CD14-positive monocyte (primary cell): Measurements from ENCODE around the gene FAM90A26. TPM values are rescaled to one million over a fixed set of nuclear protein-coding genes. Genes with fewer than 3 reads are reported as not detected.
"Not testable (repeated sequence)": the region's sequence is repeated elsewhere in the genome, so short reads cannot be mapped to it uniquely, and the experiment has no call there.

Experiments used
- DNase-seq, 3 donors: peaks; one replicate each; pipeline ENCODE4 v3.0.0-alpha.2; 2011 to 2022
- H2AFZ ChIP-seq: 2 replicates; pipeline ENCODE4 v1.6.0; 2012; ENCODE audit warnings: mild to moderate bottlenecking, low read depth, low read length, inconsistent platforms; ENCODE audit not compliant: insufficient read depth, poor library complexity, severe bottlenecking
- H3K27ac ChIP-seq, 2 donors: 1 replicate in 1 of 2; 2 replicates in 1 of 2; pipeline ENCODE4 v1.5.1; 2012 to 2013; ENCODE audit warnings: low read length in 2 of 2, control low read depth in 1 of 2, inconsistent platforms in 1 of 2, low read depth in 1 of 2, mild to moderate bottlenecking in 1 of 2
- H3K27me3 ChIP-seq, 2 donors: one replicate each; pipeline versions ENCODE4 v1.6.0 to v1.6.1; 2011 to 2013; ENCODE audit warnings: low read length in 2 of 2; ENCODE audit not compliant: control insufficient read depth in 2 of 2, insufficient read depth in 2 of 2
- H3K36me3 ChIP-seq, 2 donors: replicated peaks in 1 of 2; 1 replicate in 1 of 2; 2 replicates in 1 of 2; pipeline versions ENCODE4 v1.5.1 to v1.6.1; 2012 to 2013; ENCODE audit warnings: low read length in 2 of 2, control low read depth in 1 of 2, inconsistent platforms in 1 of 2, mild to moderate bottlenecking in 1 of 2; ENCODE audit not compliant: insufficient read depth in 2 of 2, control insufficient read depth in 1 of 2
- H3K4me1 ChIP-seq, 2 donors: 1 replicate in 1 of 2; 2 replicates in 1 of 2; pipeline versions ENCODE4 v1.5.1 to v1.6.1; 2012 to 2013; ENCODE audit warnings: low read length in 2 of 2, control low read depth in 1 of 2, inconsistent platforms in 1 of 2, mild to moderate bottlenecking in 1 of 2, moderate library complexity in 1 of 2; ENCODE audit not compliant: insufficient read depth in 2 of 2, control insufficient read depth in 1 of 2
- H3K4me2 ChIP-seq: replicated peaks from 2 replicates; pipeline ENCODE3; 2012; ENCODE audit warnings: low read length, moderate library complexity, mild to moderate bottlenecking; ENCODE audit not compliant: poor library complexity, severe bottlenecking; ENCODE audit errors: extremely low read depth
- H3K4me3 ChIP-seq, 3 experiments: fragments of 200-600 bp in 1 of 3; sonication (generic) in 1 of 3; replicated peaks in 1 of 3; 1 replicate in 2 of 3; 2 replicates in 1 of 3; pipeline ENCODE4 v1.5.1; 2011 to 2013; ENCODE audit warnings: low read length in 3 of 3, mild to moderate bottlenecking in 3 of 3, control low read depth in 2 of 3, low read depth in 2 of 3, inconsistent platforms in 1 of 3, moderate library complexity in 1 of 3
- H3K79me2 ChIP-seq: 2 replicates; pipeline ENCODE4 v1.6.0; 2012; ENCODE audit warnings: mild to moderate bottlenecking, control low read depth, inconsistent platforms, low read length, moderate library complexity; ENCODE audit not compliant: insufficient read depth
- H3K9ac ChIP-seq: 2 replicates; pipeline ENCODE4 v1.6.0; 2017; ENCODE audit warnings: low read length, mild to moderate bottlenecking; ENCODE audit not compliant: insufficient read depth, poor library complexity, severe bottlenecking
- H3K9me3 ChIP-seq, 2 donors: replicated peaks in 1 of 2; 1 replicate in 1 of 2; 2 replicates in 1 of 2; pipeline versions ENCODE4 v1.5.1 to v1.6.1; 2012 to 2013; ENCODE audit warnings: low read length in 2 of 2, control low read depth in 1 of 2; ENCODE audit not compliant: control insufficient read depth in 1 of 2, insufficient read depth in 1 of 2
- H4K20me1 ChIP-seq: 2 replicates; pipeline ENCODE4 v1.6.0; 2012; ENCODE audit warnings: mild to moderate bottlenecking, low read length, control low read depth, moderate library complexity; ENCODE audit not compliant: insufficient read depth
- H3K27ac Mint-ChIP-seq, 7 donors: one replicate each; pipeline ENCODE4 v1.8.0; 2020; ENCODE audit warnings: mild to moderate bottlenecking in 7 of 7, mixed read lengths in 7 of 7, moderate library complexity in 6 of 7, inconsistent platforms in 2 of 7
- H3K27me3 Mint-ChIP-seq, 3 donors: one replicate each; pipeline ENCODE4 v1.8.0; 2021 to 2022; ENCODE audit warnings: low read depth in 3 of 3, mild to moderate bottlenecking in 3 of 3, mixed read lengths in 3 of 3, moderate library complexity in 3 of 3, inconsistent platforms in 1 of 3
- H3K36me3 Mint-ChIP-seq, 2 donors: one replicate each; pipeline ENCODE4 v1.8.0; 2020; ENCODE audit warnings: mixed read lengths in 2 of 2, inconsistent platforms in 1 of 2, mild to moderate bottlenecking in 1 of 2
- H3K4me1 Mint-ChIP-seq: one replicate; pipeline ENCODE4 v1.8.0; 2020; ENCODE audit warnings: mild to moderate bottlenecking, mixed read lengths
- H3K4me3 Mint-ChIP-seq, 2 donors: one replicate each; pipeline ENCODE4 v1.8.0; 2020; ENCODE audit warnings: mild to moderate bottlenecking in 2 of 2, mixed read lengths in 2 of 2, moderate library complexity in 1 of 2
- H3K9me3 Mint-ChIP-seq, 7 donors: one replicate each; pipeline ENCODE4 v1.8.0; 2020 to 2022; ENCODE audit warnings: mixed read lengths in 7 of 7, mild to moderate bottlenecking in 6 of 7, moderate library complexity in 6 of 7, inconsistent platforms in 2 of 7
- WGBS: methylation state at CpG from one replicate; pipeline ENCODE4 v1.1.5; 2013; ENCODE audit warnings: missing lambda C conversion rate; ENCODE audit not compliant: insufficient coverage; 5-methylcytosine and 5-hydroxymethylcytosine counted together
- intact Hi-C, 2 donors: fragments of 100-400 bp; cut with micrococcal nuclease; formaldehyde crosslinking; loops; one replicate each; pipeline versions ENCODE4 v1.15.0 to v1.15.1; 2023
- polyA plus RNA-seq, 3 donors: library from polyadenylated mRNA; depleted of rRNA in 1 of 3; unstranded in 2 of 3; stranded (reverse) in 1 of 3; fragments of 300-500 nt in 2 of 3; fragments of >200 nt in 1 of 3; fragmentation: Illumina TruSeq in 2 of 3; gene quantifications; 1 replicate in 2 of 3; 2 replicates in 1 of 3; pipeline ENCODE4 v1.2.3, GENCODE V29; 2012 to 2021

The FAM90A26 gene
- polyA plus RNA-seq, 3 donors, result not detected

GRCh38 chr4:9152180-9153007 is 17.8 kb upstream of the FAM90A26 start:
- Histone ChIP-seq H3K27ac (peak overlapping the region; percentile 78 to 89), H3K4me1 (peaks cover 10 to 18% of the 10 kb centered on the region in 2 donors), H3K4me2 (peak overlapping the region; percentile 56), H3K4me3 (peak overlapping the region; percentile 76 to 94 (median 81)), H3K9ac (peak overlapping the region; percentile 63), H2AFZ (peak overlapping the region; percentile 77)
- peak overlapping the region; percentile 99 to 100 (median 99) for H3K27ac Mint-ChIP-seq
- peak overlapping the region; percentile 81 to 95 for H3K4me3 Mint-ChIP-seq
- H3K9me3 Mint-ChIP-seq, intact Hi-C loops, H3K79me2 ChIP-seq, H3K9me3 ChIP-seq, H4K20me1 ChIP-seq, H3K36me3 Mint-ChIP-seq, H3K36me3 ChIP-seq, H3K27me3 Mint-ChIP-seq, H3K27me3 ChIP-seq: not testable (repeated sequence)
- DNase-seq, result peak; percentile 89 to 91 (median 91)
- peaks cover 11% of the 10 kb centered on the region for H3K4me1 Mint-ChIP-seq
- under 1% methylated on average over 55 of the region's 63 CpGs for WGBS

GRCh38 chr4:9153008-9153570 is 17.1 kb upstream of the FAM90A26 start:
- H3K36me3 ChIP-seq, H3K27me3 Mint-ChIP-seq, H3K79me2 ChIP-seq, H3K9me3 Mint-ChIP-seq, H3K27me3 ChIP-seq, H4K20me1 ChIP-seq, intact Hi-C loops, H3K9me3 ChIP-seq, H3K36me3 Mint-ChIP-seq: not testable (repeated sequence)
- Mint-ChIP-seq H3K4me3 (peak overlapping the region; percentile 81 to 95), H3K27ac (peak overlapping the region; percentile 99 to 100 (median 99)), H3K4me1 (peaks cover 11% of the 10 kb centered on the region)
- Histone ChIP-seq H3K4me3 (peak overlapping the region; percentile 76 to 94 (median 81)), H3K4me2 (peak overlapping the region; percentile 80), H3K9ac (peak overlapping the region; percentile 64), H3K27ac (peak overlapping the region; percentile 78 to 89), H3K4me1 (peaks cover 10 to 18% of the 10 kb centered on the region in 2 donors), H2AFZ (peak overlapping the region; percentile 95)
- peak; percentile 88 to 97 (median 96) for DNase-seq
- under 1% methylated on average over 47 of the region's 53 CpGs for WGBS

GRCh38 chr4:9153571-9154157 is 16.5 kb upstream of the FAM90A26 start:
- peak overlapping the region; percentile 95 for H2AFZ ChIP-seq
- peak overlapping the region in 1 of 2 donors; percentile 41 for H3K27ac ChIP-seq
- H3K27me3 ChIP-seq, H3K36me3 ChIP-seq, intact Hi-C loops, H3K79me2 ChIP-seq, H3K9me3 ChIP-seq, H3K9me3 Mint-ChIP-seq, H3K27me3 Mint-ChIP-seq, H3K36me3 Mint-ChIP-seq, H4K20me1 ChIP-seq: not testable (repeated sequence)
- H3K9ac ChIP-seq, result peak overlapping the region; percentile 64
- Mint-ChIP-seq H3K27ac (peak overlapping the region in 5 of 7 donors; percentile 41 to 75 (median 66)), H3K4me1 (peaks cover 11% of the 10 kb centered on the region), H3K4me3 (peak overlapping the region; percentile 81 to 83)
- peaks cover 10 to 18% of the 10 kb centered on the region in 2 donors for H3K4me1 ChIP-seq
- peak overlapping the region; percentile 72 to 81 (median 76) for H3K4me3 ChIP-seq
- 0% methylated on average over 21 of the region's 27 CpGs for WGBS
- peak overlapping the region; percentile 80 for H3K4me2 ChIP-seq
- DNase-seq, result peak in 1 of 3 donors; percentile 29

GRCh38 chr4:9155101-9155886 is 14.9 kb upstream of the FAM90A26 start:
- DNase-seq, H3K36me3 Mint-ChIP-seq, H3K79me2 ChIP-seq, H3K27ac Mint-ChIP-seq, H2AFZ ChIP-seq, H3K9me3 ChIP-seq, H3K27me3 Mint-ChIP-seq, H3K4me3 Mint-ChIP-seq, H4K20me1 ChIP-seq, intact Hi-C loops, H3K4me2 ChIP-seq, H3K36me3 ChIP-seq, H3K4me3 ChIP-seq, H3K9ac ChIP-seq, H3K27ac ChIP-seq, H3K9me3 Mint-ChIP-seq, H3K27me3 ChIP-seq: not testable (repeated sequence)
- WGBS, result 97% methylated on average over 3 of the region's 12 CpGs
- H3K4me1 Mint-ChIP-seq, result peaks cover 11% of the 10 kb centered on the region
- peaks cover 10 to 18% of the 10 kb centered on the region in 2 donors for H3K4me1 ChIP-seq
